Prostate gland (tissue), 2 donors: Measurements from ENCODE around the gene PPM1L.

Experiments used
- CTCF ChIP-seq, 4 experiments: fragments of 200-600 bp in 2 of 4; fragments of 450-650 bp in 2 of 4; sonication (generic) in 2 of 4; IDR thresholded peaks; 1 replicate in 3 of 4; 2 replicates in 1 of 4; pipeline ENCODE4 v1.5.1; 2016 to 2019; ENCODE audit warnings: antibody characterized with exemption in 4 of 4, mild to moderate bottlenecking in 2 of 4, moderate library complexity in 2 of 4
- POLR2AphosphoS5 ChIP-seq: sonication (generic); formaldehyde crosslinking; IDR thresholded peaks from one replicate; pipeline ENCODE4 v1.6.1; 2017; ENCODE audit warnings: antibody characterized with exemption

DNA sequence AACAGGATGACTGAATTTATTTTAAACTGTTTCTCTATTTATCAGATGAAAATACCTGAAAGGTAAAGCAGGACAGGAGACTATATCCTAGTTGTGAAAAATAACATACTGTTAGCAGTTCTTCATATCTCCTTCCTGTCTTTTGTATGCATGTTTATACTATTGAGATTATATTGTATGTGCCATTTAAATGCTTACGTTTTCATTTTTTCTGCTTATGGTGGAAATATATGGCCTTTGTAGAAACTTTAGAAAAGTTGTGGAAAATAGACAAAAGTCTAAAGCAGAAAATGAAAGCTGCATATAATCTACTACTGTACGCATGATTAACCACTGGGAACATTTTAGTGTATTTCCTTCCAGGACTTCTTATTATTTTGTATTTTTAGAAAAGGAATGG is 2.1 kb upstream of the PPM1L start:
- no peak for TF ChIP-seq CTCF (IDR thresholded peaks at IDR 0.05)
- TF ChIP-seq POLR2AphosphoS5, result no peak
